Stimulated activated CD8-positive, alpha-beta memory T cell treated with anti-CD3 and anti-CD28 coated beads, Interleukin-12 subunit alpha, Interleukin-12 subunit beta, amount 100 ng/mL, for 1 hour (primary cell): ENCODE results near the gene EID3.
"Not testable (repeated sequence)": the region's sequence is repeated elsewhere in the genome, so short reads cannot be mapped to it uniquely, and the experiment has no call there.

Source experiments
- DNase-seq: peaks from one replicate; pipeline ENCODE4 v3.0.0-alpha.2; 2020; ENCODE audit warnings: low read depth

Gene EID3

GRCh38 chr12:104290320-104290719, 13.2 kb upstream of the EID3 start:
- DNase-seq, result no peak

- no peak for DNase-seq
Measured at GRCh38 chr12:104290855-104291254, 12.7 kb upstream of the EID3 start.

GRCh38 chr12:104291867-104292524, 11.5 kb upstream of the EID3 start:
- DNase-seq, result no peak

- DNase-seq, result no peak
Measured at GRCh38 chr12:104292872-104293794, 10.4 kb upstream of the EID3 start.

- not testable (repeated sequence) for DNase-seq
Measured at GRCh38 chr12:104294158-104294859, 9.2 kb upstream of the EID3 start.

GRCh38 chr12:104294927-104295668, 8.4 kb upstream of the EID3 start:
- DNase-seq, result no peak

GRCh38 chr12:104295954-104296353, 7.6 kb upstream of the EID3 start:
- no peak for DNase-seq

GRCh38 chr12:104296718-104297117, 6.8 kb upstream of the EID3 start:
- DNase-seq, result no peak

- DNase-seq, result no peak
Measured at GRCh38 chr12:104297477-104298113, 5.9 kb upstream of the EID3 start.

- no peak for DNase-seq
Measured at GRCh38 chr12:104299842-104300481, 3.6 kb upstream of the EID3 start.

GRCh38 chr12:104304261-104305009, 896 bp downstream of the EID3 start:
- DNase-seq, result no peak

- no peak for DNase-seq
Measured at GRCh38 chr12:104305349-104305748, 1.8 kb downstream of the EID3 start.

- no peak for DNase-seq
Measured at GRCh38 chr12:104306376-104306775, 2.8 kb downstream of the EID3 start.

- no peak for DNase-seq
Measured at GRCh38 chr12:104306943-104307654, 3.6 kb downstream of the EID3 start.

- DNase-seq, result no peak
Measured at GRCh38 chr12:104307655-104308000, 4.1 kb downstream of the EID3 start.

- no peak for DNase-seq
Measured at GRCh38 chr12:104309446-104309993, 6.0 kb downstream of the EID3 start.

GRCh38 chr12:104310751-104311633, 7.5 kb downstream of the EID3 start:
- no peak for DNase-seq

- no peak for DNase-seq
Measured at GRCh38 chr12:104312202-104312601, 8.7 kb downstream of the EID3 start.
